Measurements from ENCODE around the gene GCAT.

Gene GCAT

DNA sequence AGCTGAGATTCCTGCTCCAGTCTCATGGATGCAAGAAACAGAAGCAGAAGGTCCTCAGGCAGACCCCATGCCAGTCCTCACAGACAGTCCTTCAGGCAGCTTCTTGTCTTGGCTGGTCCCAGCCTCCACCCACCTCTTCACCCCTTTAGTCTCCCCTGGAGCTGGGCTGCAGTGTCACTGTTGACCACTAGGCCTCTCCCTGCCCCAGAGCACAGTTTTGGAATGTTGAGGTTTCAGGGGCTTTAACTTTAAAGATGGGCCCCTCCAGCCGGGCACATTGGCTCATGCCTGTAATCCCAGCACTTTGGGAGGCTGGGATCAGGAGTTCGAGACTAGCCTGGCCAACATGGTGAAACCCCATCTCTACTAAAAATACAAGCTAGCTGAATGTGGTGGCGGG lies 39.5 kb upstream of the GCAT start:
- TF ChIP-seq Cebpa-rat (IDR thresholded peaks at IDR 0.05) = no peak
- Histone ChIP-seq H3K36me3 (peaks cover 76% of the 10 kb centered on the region), H3K4me1 (peaks cover 30% of the 10 kb centered on the region), H3K4me3 (no peak overlapping the region), H3K9ac (no peak overlapping the region), H3K27me3 (no peaks in the 10 kb centered on the region), H3K4me2 (no peak overlapping the region), H3K27ac (no peak overlapping the region), H3K9me3 (no peaks in the 10 kb centered on the region), H4K20me1 (no peaks in the 10 kb centered on the region)

- Histone ChIP-seq H3K4me1 (peaks cover 22% of the 10 kb centered on the region), H3K36me3 (peaks cover 76% of the 10 kb centered on the region), H3K27me3 (no peaks in the 10 kb centered on the region), H4K20me1 (no peaks in the 10 kb centered on the region), H3K9ac (no peak overlapping the region), H3K27ac (no peak overlapping the region), H3K9me3 (no peaks in the 10 kb centered on the region), H3K4me3 (no peak overlapping the region), H3K4me2 (no peak overlapping the region)
- TF ChIP-seq Cebpa-rat (IDR thresholded peaks at IDR 0.05) = no peak
These were observed 38.7 kb upstream of the GCAT start for GRCh38 chr22:37769056-37769455.

GRCh38 chr22:37771081-37771480 lies 36.7 kb upstream of the GCAT start:
- Histone ChIP-seq H3K4me2 (no peak overlapping the region), H3K27ac (no peak overlapping the region), H4K20me1 (no peaks in the 10 kb centered on the region), H3K9me3 (no peaks in the 10 kb centered on the region), H3K4me1 (peaks cover 2% of the 10 kb centered on the region), H3K4me3 (no peak overlapping the region), H3K36me3 (peaks cover 82% of the 10 kb centered on the region), H3K9ac (no peak overlapping the region), H3K27me3 (no peaks in the 10 kb centered on the region)
- TF ChIP-seq Cebpa-rat (IDR thresholded peaks at IDR 0.05) = no peak

GRCh38 chr22:37771702-37772427 lies 35.9 kb upstream of the GCAT start:
- Histone ChIP-seq H3K4me3 (no peak overlapping the region), H4K20me1 (no peaks in the 10 kb centered on the region), H3K9ac (no peak overlapping the region), H3K27me3 (no peaks in the 10 kb centered on the region), H3K27ac (no peak overlapping the region), H3K36me3 (peaks cover 77% of the 10 kb centered on the region), H3K9me3 (no peaks in the 10 kb centered on the region), H3K4me2 (no peak overlapping the region), H3K4me1 (peaks cover 4% of the 10 kb centered on the region)
- no peak for TF ChIP-seq Cebpa-rat (IDR thresholded peaks at IDR 0.05)

DNA sequence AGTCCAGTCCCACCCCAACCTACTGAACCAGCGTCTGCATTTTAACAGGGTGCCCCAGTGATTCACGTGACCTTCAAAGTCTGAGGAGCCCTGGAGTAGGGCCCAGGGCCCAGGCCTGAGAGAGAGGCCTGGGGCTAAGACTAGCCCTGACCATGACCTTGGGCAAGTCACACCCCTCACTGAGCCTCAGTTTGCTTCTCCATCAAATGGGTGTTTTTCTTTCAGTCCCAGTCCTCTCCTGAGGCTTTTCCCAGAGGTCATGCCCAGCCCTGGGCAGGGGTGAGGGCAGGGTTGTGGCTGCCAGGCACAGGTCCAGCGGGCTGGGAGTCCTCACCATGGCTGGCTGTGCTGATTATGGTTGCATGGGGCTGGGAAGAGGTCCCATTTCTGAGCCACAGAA lies 33.0 kb upstream of the GCAT start:
- Histone ChIP-seq H3K9me3 (no peaks in the 10 kb centered on the region), H4K20me1 (no peaks in the 10 kb centered on the region), H3K4me3 (no peak overlapping the region), H3K27ac (no peak overlapping the region), H3K4me2 (no peak overlapping the region), H3K9ac (no peak overlapping the region), H3K4me1 (peaks cover 13% of the 10 kb centered on the region), H3K27me3 (no peaks in the 10 kb centered on the region), H3K36me3 (peaks cover 52% of the 10 kb centered on the region)
- no peak for TF ChIP-seq Cebpa-rat (IDR thresholded peaks at IDR 0.05)

DNA sequence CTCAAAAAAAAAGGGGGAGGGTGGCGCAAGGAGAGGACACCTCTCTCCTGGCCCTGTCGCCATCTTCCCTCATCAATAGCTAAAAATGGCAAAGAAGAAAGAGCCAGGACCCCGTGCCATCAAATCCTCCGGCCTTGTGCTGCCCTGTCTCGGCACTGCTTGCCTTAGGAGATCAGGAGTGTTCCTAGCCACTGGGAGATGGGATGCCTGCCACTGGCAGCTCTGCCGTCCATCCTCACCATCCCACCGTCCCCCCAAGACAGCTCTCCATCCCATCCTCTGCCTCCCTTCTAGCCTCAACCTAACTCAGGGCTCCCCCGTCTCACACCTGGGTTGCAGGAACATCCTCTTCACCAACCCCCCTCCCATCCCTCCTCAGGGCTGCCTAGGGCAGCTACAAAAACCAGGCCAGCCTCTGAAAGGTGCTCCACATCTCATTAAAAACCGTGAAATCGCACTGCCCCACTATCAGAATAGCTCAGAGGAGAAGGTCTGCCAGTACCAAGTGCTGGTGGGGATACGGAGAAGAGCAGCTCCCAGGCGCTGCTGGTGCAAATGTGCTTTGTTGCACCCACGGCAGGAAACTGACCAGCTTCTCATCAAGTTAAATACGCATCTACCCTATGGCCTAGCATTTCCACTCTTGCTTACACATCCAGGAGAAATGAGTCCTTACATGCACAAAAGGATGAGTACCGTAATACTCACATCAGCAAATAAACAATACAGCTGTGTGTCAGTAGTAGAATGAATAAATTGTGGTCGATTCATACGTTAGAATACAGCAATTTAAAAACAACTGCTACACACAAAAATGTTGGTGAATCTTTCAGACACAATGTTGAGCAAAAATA lies 31.7 kb upstream of the GCAT start:
- no peak for TF ChIP-seq Cebpa-rat (IDR thresholded peaks at IDR 0.05)
- H3K9me3 ChIP-seq = no peaks in the 10 kb centered on the region
- H3K4me2 ChIP-seq = no peak overlapping the region
- no peak overlapping the region for H3K9ac ChIP-seq
- H4K20me1 ChIP-seq = no peaks in the 10 kb centered on the region
- H3K27ac ChIP-seq = no peak overlapping the region
- no peaks in the 10 kb centered on the region for H3K27me3 ChIP-seq
- peaks cover 13% of the 10 kb centered on the region for H3K4me1 ChIP-seq
- no peak overlapping the region for H3K4me3 ChIP-seq
- H3K36me3 ChIP-seq = peaks cover 43% of the 10 kb centered on the region

DNA sequence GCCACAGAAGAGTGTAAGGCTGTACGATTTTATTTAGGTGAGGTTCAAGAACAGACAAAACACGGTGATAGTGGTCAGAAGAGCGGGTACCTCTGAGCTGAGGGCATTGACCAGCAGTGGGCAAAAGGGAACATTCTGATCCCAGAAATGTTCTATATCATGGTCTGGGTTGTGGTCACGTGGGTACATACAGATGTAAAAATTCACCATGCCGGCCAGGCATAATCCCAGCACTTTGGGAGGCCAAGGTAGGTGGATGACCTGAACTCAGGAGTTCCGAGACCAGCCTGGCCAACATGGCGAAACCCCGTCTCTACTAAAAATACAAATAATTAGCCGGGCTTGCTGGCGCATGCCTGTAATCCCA lies 31.1 kb upstream of the GCAT start:
- H3K4me3 ChIP-seq = no peak overlapping the region
- no peak overlapping the region for H3K9ac ChIP-seq
- peak overlapping the region; percentile 56 for H3K4me2 ChIP-seq

DNA sequence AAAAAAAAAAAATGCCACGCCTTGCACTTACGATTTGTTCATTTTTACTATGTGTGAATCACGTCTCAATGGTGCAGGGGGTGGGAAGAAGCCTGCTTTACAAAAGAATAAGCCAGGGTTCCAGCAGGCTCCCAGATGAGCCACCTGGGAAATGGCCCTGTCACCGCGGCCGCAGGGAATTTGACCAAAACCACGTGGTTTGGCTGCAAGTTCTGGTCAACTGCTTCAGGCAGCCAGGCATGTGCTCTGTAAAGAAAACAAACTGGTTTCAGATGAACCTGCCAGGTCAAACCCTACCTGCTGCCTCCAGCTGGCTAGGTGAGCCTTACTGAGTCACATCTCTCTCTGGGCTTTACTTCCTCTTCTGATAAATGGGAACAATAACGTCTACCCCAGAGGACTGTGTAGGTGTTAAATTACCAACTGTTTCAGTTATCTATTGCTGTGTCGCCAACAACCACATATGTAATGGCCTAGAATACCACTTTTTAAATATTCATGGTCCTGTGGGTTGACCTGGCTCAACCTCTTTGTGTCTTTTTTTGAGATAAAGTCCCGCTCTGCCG lies 30.5 kb upstream of the GCAT start:
- TF ChIP-seq Cebpa-rat (IDR thresholded peaks at IDR 0.05) = no peak
- no peak overlapping the region for H3K9ac ChIP-seq
- peaks cover 13% of the 10 kb centered on the region for H3K4me1 ChIP-seq
- H3K4me2 ChIP-seq = peak overlapping the region; percentile 56
- no peaks in the 10 kb centered on the region for H3K27me3 ChIP-seq
- no peak overlapping the region for H3K27ac ChIP-seq
- peaks cover 31% of the 10 kb centered on the region for H3K36me3 ChIP-seq
- H3K4me3 ChIP-seq = no peak overlapping the region
- no peaks in the 10 kb centered on the region for H3K9me3 ChIP-seq
- no peaks in the 10 kb centered on the region for H4K20me1 ChIP-seq

More for the DNA sequence above, 31.1 kb upstream of the GCAT start:
- no peak for TF ChIP-seq Cebpa-rat (IDR thresholded peaks at IDR 0.05)
- Histone ChIP-seq H4K20me1 (no peaks in the 10 kb centered on the region), H3K36me3 (peaks cover 37% of the 10 kb centered on the region), H3K27ac (no peak overlapping the region), H3K4me1 (peaks cover 13% of the 10 kb centered on the region), H3K9me3 (no peaks in the 10 kb centered on the region), H3K27me3 (no peaks in the 10 kb centered on the region)

GRCh38 chr22:37778370-37779009 lies 29.2 kb upstream of the GCAT start:
- no peak overlapping the region for H3K4me3 ChIP-seq
- H3K9me3 ChIP-seq = no peaks in the 10 kb centered on the region
- H3K4me1 ChIP-seq = peaks cover 14% of the 10 kb centered on the region
- no peak for TF ChIP-seq Cebpa-rat (IDR thresholded peaks at IDR 0.05)
- no peak overlapping the region for H3K27ac ChIP-seq
- no peak overlapping the region for H3K9ac ChIP-seq
- peaks cover 18% of the 10 kb centered on the region for H3K36me3 ChIP-seq
- no peak overlapping the region for H3K4me2 ChIP-seq
- H4K20me1 ChIP-seq = no peaks in the 10 kb centered on the region
- H3K27me3 ChIP-seq = no peaks in the 10 kb centered on the region
